Stimulated activated CD8-positive, alpha-beta memory T cell treated with anti-CD3 and anti-CD28 coated beads, Interleukin-12 subunit alpha, Interleukin-12 subunit beta, amount 100 ng/mL, for 1 hour (primary cell): ENCODE results near the gene ANKRD6.

ENCODE experiments used
- DNase-seq: peaks from one replicate; pipeline ENCODE4 v3.0.0-alpha.2; 2020; ENCODE audit warnings: low read depth

Gene ANKRD6

GRCh38 chr6:89471287-89471867, 38.4 kb downstream of the ANKRD6 start:
- no peak for DNase-seq

- DNase-seq, result no peak
Measured at GRCh38 chr6:89475101-89475500, 42.1 kb downstream of the ANKRD6 start.

GRCh38 chr6:89475634-89476033, 42.7 kb downstream of the ANKRD6 start:
- no peak for DNase-seq

- DNase-seq, result no peak
Measured at GRCh38 chr6:89479897-89480296, 46.9 kb downstream of the ANKRD6 start.

GRCh38 chr6:89481695-89482094, 48.7 kb downstream of the ANKRD6 start:
- no peak for DNase-seq

GRCh38 chr6:89482126-89482525, 49.2 kb downstream of the ANKRD6 start:
- no peak for DNase-seq

GRCh38 chr6:89483111-89483720, 50.3 kb downstream of the ANKRD6 start:
- DNase-seq, result no peak

- no peak for DNase-seq
Measured at GRCh38 chr6:89485320-89485719, 52.4 kb downstream of the ANKRD6 start.

GRCh38 chr6:89487864-89488263, 54.9 kb downstream of the ANKRD6 start:
- DNase-seq, result no peak

GRCh38 chr6:89488438-89488837, 55.5 kb downstream of the ANKRD6 start:
- no peak for DNase-seq

GRCh38 chr6:89489078-89489477, 56.1 kb downstream of the ANKRD6 start:
- no peak for DNase-seq

GRCh38 chr6:89492025-89492640, 59.2 kb downstream of the ANKRD6 start:
- DNase-seq, result no peak

GRCh38 chr6:89494131-89494793, 61.3 kb downstream of the ANKRD6 start:
- DNase-seq, result no peak

- DNase-seq, result no peak
Measured at GRCh38 chr6:89495961-89496535, 63.1 kb downstream of the ANKRD6 start.

GRCh38 chr6:89500611-89501010, 67.7 kb downstream of the ANKRD6 start:
- no peak for DNase-seq

GRCh38 chr6:89501222-89501621, 68.3 kb downstream of the ANKRD6 start:
- DNase-seq, result no peak

GRCh38 chr6:89501753-89502152, 68.8 kb downstream of the ANKRD6 start:
- no peak for DNase-seq

GRCh38 chr6:89503641-89504040, 70.7 kb downstream of the ANKRD6 start:
- DNase-seq, result no peak

GRCh38 chr6:89505847-89506246, 72.9 kb downstream of the ANKRD6 start:
- no peak for DNase-seq

- no peak for DNase-seq
Measured at GRCh38 chr6:89506716-89507617, 74.0 kb downstream of the ANKRD6 start.

- DNase-seq, result no peak
Measured at GRCh38 chr6:89508755-89509563, 76.0 kb downstream of the ANKRD6 start.
